ENCODE data around the gene FOXJ1.
"Not testable (repeated sequence)": the region's sequence is repeated elsewhere in the genome, so short reads cannot be mapped to it uniquely, and the experiment has no call there.

FOXJ1 gene

GRCh38 chr17:76141212-76142038, at the start of gene FOXJ1:
Gene FOXJ1 (minus strand): TSS chr17:76141245. CDS start chr17:76140395, 850 bp downstream.
- DNase-seq, result peak; percentile 81

- DNase-seq, result no peak
Measured at GRCh38 chr17:76189741-76190140, 48.7 kb upstream of the FOXJ1 start.

GRCh38 chr17:76189247-76189646, 48.2 kb upstream of the FOXJ1 start:
- no peak for DNase-seq

- no peak for DNase-seq
Measured at GRCh38 chr17:76188213-76189016, 47.4 kb upstream of the FOXJ1 start.

- not testable (repeated sequence) for DNase-seq
Measured at GRCh38 chr17:76186774-76187173, 45.7 kb upstream of the FOXJ1 start.

GRCh38 chr17:76184290-76184689, 43.2 kb upstream of the FOXJ1 start:
- DNase-seq, result no peak

GRCh38 chr17:76182016-76182764, 41.1 kb upstream of the FOXJ1 start:
- peak; percentile 83 for DNase-seq

- no peak for DNase-seq
Measured at GRCh38 chr17:76179496-76180467, 38.7 kb upstream of the FOXJ1 start.

GRCh38 chr17:76178124-76178523, 37.1 kb upstream of the FOXJ1 start:
- DNase-seq, result no peak

- no peak for DNase-seq
Measured at GRCh38 chr17:76176701-76177574, 35.9 kb upstream of the FOXJ1 start.

- no peak for DNase-seq
Measured at GRCh38 chr17:76174037-76174436, 33.0 kb upstream of the FOXJ1 start.

- DNase-seq, result no peak
Measured at GRCh38 chr17:76173474-76173873, 32.4 kb upstream of the FOXJ1 start.

GRCh38 chr17:76171706-76172105, 30.7 kb upstream of the FOXJ1 start:
- no peak for DNase-seq

- DNase-seq, result no peak
Measured at GRCh38 chr17:76170114-76170513, 29.1 kb upstream of the FOXJ1 start.

GRCh38 chr17:76166906-76167305, 25.9 kb upstream of the FOXJ1 start:
- DNase-seq, result no peak

- no peak for DNase-seq
Measured at GRCh38 chr17:76166168-76166567, 25.1 kb upstream of the FOXJ1 start.

GRCh38 chr17:76164331-76164730, 23.3 kb upstream of the FOXJ1 start:
- no peak for DNase-seq

- no peak for DNase-seq
Measured at GRCh38 chr17:76163919-76164318, 22.9 kb upstream of the FOXJ1 start.

GRCh38 chr17:76161619-76162266, 20.7 kb upstream of the FOXJ1 start:
- no peak for DNase-seq

GRCh38 chr17:76160896-76161528, 20.0 kb upstream of the FOXJ1 start:
- DNase-seq, result peak; percentile 62
